Aorta (tissue), 5 donors: Measurements from ENCODE around the gene ATG2B. TPM values are rescaled to one million over a fixed set of nuclear protein-coding genes. Genes with fewer than 3 reads are reported as not detected.
A peak's percentile ranks its signal among the peaks of the same experiment; 100 is the strongest.
"Not testable (repeated sequence)": the region's sequence is repeated elsewhere in the genome, so short reads cannot be mapped to it uniquely, and the experiment has no call there.

Experiments
- ATAC-seq: fragments of 200-7000 bp; cut with Tn5 transposase; one replicate; pipeline ENCODE4 v1.9.1; 2022; ENCODE audit warnings: moderate library complexity; ENCODE audit not compliant: low FRiP score
- DNase-seq, 2 donors: peaks; one replicate each; pipeline ENCODE4 v3.0.0-alpha.2; 2020
- H3K27ac ChIP-seq, 2 donors: one replicate each; pipeline ENCODE4 v1.5.1; 2013; ENCODE audit warnings: low read length in 2 of 2, mild to moderate bottlenecking in 2 of 2, moderate library complexity in 2 of 2, control low read depth in 1 of 2, inconsistent platforms in 1 of 2, low read depth in 1 of 2
- H3K27me3 ChIP-seq, 2 donors: one replicate each; pipeline ENCODE4 v1.6.1; 2013; ENCODE audit warnings: control low read depth in 1 of 2, low read length in 1 of 2, mild to moderate bottlenecking in 1 of 2, moderate library complexity in 1 of 2; ENCODE audit not compliant: insufficient read depth in 2 of 2, control insufficient read depth in 1 of 2
- H3K36me3 ChIP-seq, 2 donors: one replicate each; pipeline ENCODE4 v1.6.1; 2013; ENCODE audit warnings: control low read depth in 1 of 2, low read length in 1 of 2, mild to moderate bottlenecking in 1 of 2; ENCODE audit not compliant: insufficient read depth in 2 of 2, control insufficient read depth in 1 of 2
- H3K4me1 ChIP-seq, 2 donors: one replicate each; pipeline ENCODE4 v1.6.1; 2013; ENCODE audit warnings: low read length in 2 of 2, control low read depth in 1 of 2, mild to moderate bottlenecking in 1 of 2, moderate library complexity in 1 of 2; ENCODE audit not compliant: insufficient read depth in 2 of 2, control insufficient read depth in 1 of 2
- H3K4me3 ChIP-seq, 2 donors: one replicate each; pipeline ENCODE4 v1.5.1; 2013; ENCODE audit warnings: low read length in 2 of 2, control low read depth in 1 of 2, mild to moderate bottlenecking in 1 of 2
- H3K9me3 ChIP-seq: one replicate; pipeline ENCODE4 v1.6.1; 2013; ENCODE audit warnings: mild to moderate bottlenecking, low read length; ENCODE audit not compliant: control insufficient read depth
- WGBS, 2 donors: extraction: QIAGEN DNeasy Blood & Tissue Kit; methylation state at CpG; one replicate each; pipeline ENCODE4 v1.1.7; 2013; 5-methylcytosine and 5-hydroxymethylcytosine counted together
- intact Hi-C, 2 donors: fragments of 100-400 bp; cut with DNase I; formaldehyde crosslinking; loops; one replicate each; pipeline versions ENCODE4 v1.14.2 to v1.15.0; 2022
- polyA plus RNA-seq, 2 donors: library from polyadenylated mRNA; stranded (reverse); fragments of 200-250 nt; gene quantifications; one replicate each; pipeline ENCODE4 v1.2.3, GENCODE V29; 2013
- total RNA-seq, 2 donors: library from RNA; stranded (reverse); fragmentation: NEBNext Ultra II Directional; extraction: Animal tissue kit (Norgen Biotek cat#: 25700); gene quantifications; one replicate each; pipeline ENCODE4 v1.2.1, GENCODE V29; 2021
- donor health status: healthy with polysubstance abuse.
- donor health status: Bipolar disorder and iron deficiency.
- donor health status: DM: no; HTN: no; CAD: no.
- donor health status: DM: no; HTN: no; CAD: no.
- donor health status: DM: yes; HTN: yes; CAD: no.

ATG2B gene
- total and polyA plus RNA-seq, 4 donors, result 1.5 to 36.7 (median 14.4) TPM

DNA sequence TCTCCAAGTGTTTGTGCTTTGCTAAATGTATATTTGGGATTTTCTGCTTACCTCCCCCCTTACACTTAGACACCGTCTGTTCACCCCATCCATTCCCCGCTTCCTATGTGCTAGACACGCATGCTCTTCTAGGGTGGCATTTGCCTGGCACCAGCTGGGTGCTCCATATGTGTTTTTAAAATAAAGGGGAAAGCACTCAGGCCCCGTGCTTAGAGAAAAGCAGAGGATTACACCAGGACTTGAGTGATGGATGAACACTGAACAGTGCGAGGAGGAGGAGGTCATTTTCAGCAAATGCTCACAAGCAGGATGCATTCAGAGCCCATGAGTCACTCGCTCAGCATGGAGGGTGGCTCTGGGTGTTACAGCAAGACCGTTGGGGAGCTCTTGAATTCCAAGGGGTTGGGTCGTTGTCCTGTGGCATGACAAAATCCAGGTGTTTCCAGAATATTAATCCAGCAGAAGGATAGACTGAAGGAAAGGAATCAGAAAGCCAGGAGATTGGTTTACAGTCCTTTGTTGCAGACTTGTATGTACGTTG is 110.1 kb downstream of the ATG2B start:
- WGBS, 2 donors, result 39 to 44% methylated on average over 9 of the region's 9 CpGs
- H3K9me3 ChIP-seq, result no peaks in the 10 kb centered on the region
- intact Hi-C loops, result no loop called here
- no peaks in the 10 kb centered on the region for H3K4me1 ChIP-seq
- H3K36me3 ChIP-seq, result no peaks in the 10 kb centered on the region
- H3K27ac ChIP-seq, result no peak overlapping the region
- H3K4me3 ChIP-seq, result no peak overlapping the region
- ATAC-seq (no peak), DNase-seq (no peak)
- H3K27me3 ChIP-seq, result no peaks in the 10 kb centered on the region

DNA sequence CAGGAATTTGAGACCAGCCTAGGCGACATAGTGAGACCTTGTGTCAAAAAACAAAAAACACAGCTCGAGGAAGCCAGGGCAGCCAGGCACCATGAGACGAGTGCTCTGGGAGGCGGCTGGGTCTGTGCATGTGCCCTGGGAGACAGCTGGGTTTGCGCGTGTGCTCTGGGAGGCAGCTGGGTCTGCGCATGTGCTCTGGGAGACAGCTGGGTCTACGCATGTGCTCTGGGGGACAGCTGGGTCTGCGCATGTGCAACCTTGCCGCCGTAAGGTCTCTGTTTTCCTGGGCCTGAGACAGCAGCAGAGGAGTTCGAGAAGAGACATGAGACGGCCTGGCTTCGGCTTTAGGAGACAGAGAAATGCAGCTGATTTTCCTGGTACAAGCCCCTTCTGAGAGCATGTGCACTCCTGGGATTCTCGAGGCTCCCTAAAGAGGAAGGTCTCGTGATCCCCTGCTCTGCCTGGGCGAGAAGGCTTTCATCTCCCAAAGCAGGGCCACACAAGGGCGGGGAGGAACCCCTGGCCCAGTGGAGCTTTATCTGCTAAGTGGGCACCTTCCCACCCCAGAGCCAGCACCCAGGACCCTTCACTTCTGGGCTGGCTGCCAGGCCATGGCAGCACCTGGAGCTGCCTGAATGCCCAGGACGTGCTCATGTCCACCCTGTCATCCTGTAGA is 110.7 kb downstream of the ATG2B start:
- DNase-seq, result no peak
- H3K27me3 ChIP-seq, result no peaks in the 10 kb centered on the region
- no peaks in the 10 kb centered on the region for H3K9me3 ChIP-seq
- no peak for ATAC-seq
- intact Hi-C loops, result no loop called here
- no peaks in the 10 kb centered on the region for H3K4me1 ChIP-seq
- no peaks in the 10 kb centered on the region for H3K36me3 ChIP-seq
- 82 to 85% methylated on average over 19 of the region's 19 CpGs for WGBS, 2 donors
- no peak overlapping the region for H3K4me3 ChIP-seq
- no peak overlapping the region for H3K27ac ChIP-seq

DNA sequence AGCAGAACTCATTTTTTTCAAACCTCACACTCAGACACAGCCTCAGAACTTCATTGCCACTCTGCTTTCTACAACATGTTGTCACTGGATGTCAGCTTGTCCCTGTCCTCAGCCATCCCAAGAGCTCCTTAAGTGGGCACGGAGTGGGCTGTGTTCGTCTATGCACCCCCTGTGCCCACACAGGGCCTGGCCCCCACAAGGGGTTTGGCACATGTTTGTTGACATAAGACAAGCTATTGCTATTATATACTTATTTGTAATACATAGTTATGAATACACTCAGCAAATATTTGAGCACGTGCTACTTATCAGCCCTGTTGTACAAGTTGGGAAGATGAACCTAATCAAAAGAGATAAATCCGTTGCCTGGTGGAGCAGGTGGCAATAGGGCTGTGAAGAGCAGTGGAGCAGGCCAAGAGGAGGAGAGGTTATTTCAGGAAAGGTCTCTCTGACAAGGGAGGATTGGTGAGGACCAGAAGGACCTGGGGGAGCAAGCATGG is 111.4 kb downstream of the ATG2B start:
- H3K27ac ChIP-seq, result no peak overlapping the region
- H3K4me1 ChIP-seq, result no peaks in the 10 kb centered on the region

DNA sequence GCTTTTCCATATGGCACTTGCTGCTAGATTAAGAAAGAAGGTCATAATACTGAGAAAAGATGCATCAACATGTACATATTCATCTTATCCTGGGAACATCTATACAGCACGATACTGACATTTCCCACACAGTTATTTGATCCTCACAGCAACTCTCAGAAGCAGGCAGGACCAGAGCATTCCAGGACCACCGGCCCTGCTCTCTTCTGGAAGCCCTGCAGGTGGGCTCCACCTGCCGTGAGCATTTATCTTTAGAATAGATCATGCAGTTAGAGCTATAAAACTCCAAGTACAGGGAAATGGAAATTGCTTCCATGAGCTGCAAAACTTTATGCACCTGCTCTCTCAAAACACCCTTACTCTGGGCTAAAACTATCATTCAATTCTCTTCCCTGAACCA is 112.7 kb downstream of the ATG2B start:
- H3K4me3 ChIP-seq, result no peak overlapping the region
- no peak overlapping the region for H3K27ac ChIP-seq
- H3K36me3 ChIP-seq, result no peaks in the 10 kb centered on the region
- ATAC-seq, result no peak
- 56 to 60% methylated on average over 3 of the region's 3 CpGs for WGBS, 2 donors
- H3K4me1 ChIP-seq, result no peaks in the 10 kb centered on the region
- no peaks in the 10 kb centered on the region for H3K27me3 ChIP-seq
- intact Hi-C loops, result no loop called here
- H3K9me3 ChIP-seq, result no peaks in the 10 kb centered on the region
- no peak for DNase-seq

More for the DNA sequence above, 111.4 kb downstream of the ATG2B start:
- 70 to 73% methylated on average over 4 of the region's 4 CpGs for WGBS, 2 donors
- Histone ChIP-seq H3K27me3 (no peaks in the 10 kb centered on the region), H3K36me3 (no peaks in the 10 kb centered on the region), H3K4me3 (no peak overlapping the region), H3K9me3 (no peaks in the 10 kb centered on the region)
- no peak for DNase-seq
- no peak for ATAC-seq
- intact Hi-C loops, result no loop called here

DNA sequence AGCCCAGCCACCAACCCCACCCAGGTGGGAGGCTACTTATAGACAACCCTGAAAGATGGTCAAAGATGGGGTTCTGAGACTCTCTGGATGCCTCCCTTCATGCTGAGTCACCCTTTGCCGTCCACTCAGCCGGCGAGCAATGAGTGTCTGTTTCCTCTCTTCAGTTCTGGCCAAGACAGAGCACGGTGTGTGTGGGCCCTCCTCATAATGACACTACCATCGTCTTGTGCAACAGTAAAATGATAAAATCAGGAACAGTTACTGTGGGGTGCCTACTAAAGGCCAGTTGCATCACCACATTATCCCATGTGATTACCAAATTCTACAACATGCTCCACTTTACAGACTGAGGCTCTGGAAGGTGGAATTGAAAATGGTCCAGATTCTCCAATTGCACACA is 114.1 kb downstream of the ATG2B start:
- no peak for DNase-seq
- H3K36me3 ChIP-seq, result no peaks in the 10 kb centered on the region
- 69 to 83% methylated on average over 5 of the region's 5 CpGs for WGBS, 2 donors
- no peak overlapping the region for H3K4me3 ChIP-seq
- ATAC-seq, result no peak
- H3K27me3 ChIP-seq, result no peaks in the 10 kb centered on the region
- H3K9me3 ChIP-seq, result no peaks in the 10 kb centered on the region
- no peak overlapping the region for H3K27ac ChIP-seq
- H3K4me1 ChIP-seq, result no peaks in the 10 kb centered on the region
- intact Hi-C loops, result no loop called here

DNA sequence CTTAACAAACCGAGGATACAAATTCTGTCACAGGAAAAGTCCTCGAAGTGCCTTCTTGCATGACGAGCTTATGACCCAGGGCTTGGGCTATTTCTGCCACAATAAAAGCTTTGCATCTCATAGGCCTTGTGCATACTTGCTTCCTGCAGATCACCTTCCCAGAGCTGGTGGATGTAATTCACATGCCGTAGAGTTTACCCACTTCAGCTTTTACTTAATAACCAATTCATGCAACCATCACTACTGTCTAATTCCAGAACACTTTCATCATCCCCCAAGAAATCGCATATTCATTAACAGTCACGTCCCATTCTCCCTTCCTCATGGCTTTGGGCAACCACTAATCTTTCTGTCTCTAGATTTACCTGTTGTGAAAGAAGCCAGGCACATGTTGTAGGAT is 116.1 kb downstream of the ATG2B start:
- WGBS, 2 donors, result 79 to 82% methylated on average over 6 of the region's 6 CpGs
- DNase-seq (no peak), ATAC-seq (no peak)
- no peak overlapping the region for H3K27ac ChIP-seq
- H3K4me3 ChIP-seq, result no peak overlapping the region
- intact Hi-C loops, result no loop called here
- no peaks in the 10 kb centered on the region for H3K36me3 ChIP-seq
- H3K4me1 ChIP-seq, result no peaks in the 10 kb centered on the region
- H3K27me3 ChIP-seq, result no peaks in the 10 kb centered on the region
- H3K9me3 ChIP-seq, result no peaks in the 10 kb centered on the region

DNA sequence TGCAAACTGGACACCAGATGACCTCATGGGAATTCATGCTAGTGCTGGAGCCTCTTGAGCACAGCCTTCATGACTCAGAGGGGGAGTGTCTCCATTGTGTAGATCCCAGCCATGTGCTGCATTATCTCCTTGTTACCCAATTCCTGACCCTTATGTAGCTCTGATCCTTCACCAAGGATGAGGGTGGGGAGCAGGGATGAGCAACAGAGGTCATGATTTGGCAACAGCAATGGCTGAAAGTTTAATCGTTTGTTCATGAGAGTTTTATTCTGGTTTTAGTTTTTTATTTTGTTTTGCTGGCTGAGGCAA is 116.6 kb downstream of the ATG2B start:
- DNase-seq (no peak), ATAC-seq (peak; percentile 49)
- no peaks in the 10 kb centered on the region for H3K36me3 ChIP-seq
- no peak overlapping the region for H3K4me3 ChIP-seq
- no peaks in the 10 kb centered on the region for H3K4me1 ChIP-seq
- no peaks in the 10 kb centered on the region for H3K27me3 ChIP-seq
- H3K27ac ChIP-seq, result no peak overlapping the region
- 90 to 92% methylated on average over 1 of the region's 1 CpG for WGBS, 2 donors
- H3K9me3 ChIP-seq, result no peaks in the 10 kb centered on the region
- intact Hi-C loops, result no loop called here

DNA sequence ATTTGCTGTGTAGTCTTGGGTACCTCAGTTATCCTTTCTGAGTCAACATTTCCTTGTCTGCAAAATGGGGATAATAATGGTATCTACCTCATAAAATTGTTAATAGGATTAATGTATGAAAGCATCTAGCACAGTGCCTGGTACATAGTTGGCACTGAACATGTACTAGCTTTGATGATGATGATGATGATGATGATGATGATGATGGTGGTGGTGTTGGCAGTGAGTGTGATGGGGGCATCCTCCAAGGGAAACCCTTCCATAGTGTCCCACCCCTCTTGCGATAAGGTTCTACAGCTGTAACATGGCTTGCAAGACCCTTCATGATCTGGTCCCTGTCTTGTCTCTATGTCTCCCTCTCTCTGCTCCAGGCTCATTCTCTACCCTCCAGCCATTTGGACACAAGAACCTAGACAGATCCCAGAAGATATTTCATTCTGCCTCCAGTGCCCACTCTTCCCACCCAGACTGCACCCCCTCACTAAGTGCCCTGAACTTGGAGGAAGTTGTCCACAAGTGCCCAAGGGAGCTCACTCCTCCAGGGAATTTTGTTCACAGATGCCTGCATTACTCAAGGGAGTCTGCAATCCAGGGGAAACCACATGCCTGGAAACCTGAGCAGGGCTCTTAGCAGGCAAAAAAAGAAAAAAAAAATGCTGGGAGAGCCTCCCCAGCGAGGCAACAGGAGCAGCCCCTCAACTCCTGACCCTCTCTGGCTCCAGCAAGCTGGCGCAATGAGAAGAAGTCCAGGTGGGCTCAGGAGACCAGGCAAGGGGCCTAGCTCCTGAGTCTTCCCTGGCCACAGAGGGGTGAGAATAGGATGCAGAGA is 117.2 kb downstream of the ATG2B start:
- Histone ChIP-seq H3K4me3 (no peak overlapping the region), H3K36me3 (no peaks in the 10 kb centered on the region), H3K9me3 (no peaks in the 10 kb centered on the region), H3K27ac (no peak overlapping the region), H3K27me3 (no peaks in the 10 kb centered on the region), H3K4me1 (no peaks in the 10 kb centered on the region)
- DNase-seq (no peak), ATAC-seq (no peak)
- intact Hi-C loops, result no loop called here
- WGBS, 2 donors, result 79 to 84% methylated on average over 3 of the region's 3 CpGs

DNA sequence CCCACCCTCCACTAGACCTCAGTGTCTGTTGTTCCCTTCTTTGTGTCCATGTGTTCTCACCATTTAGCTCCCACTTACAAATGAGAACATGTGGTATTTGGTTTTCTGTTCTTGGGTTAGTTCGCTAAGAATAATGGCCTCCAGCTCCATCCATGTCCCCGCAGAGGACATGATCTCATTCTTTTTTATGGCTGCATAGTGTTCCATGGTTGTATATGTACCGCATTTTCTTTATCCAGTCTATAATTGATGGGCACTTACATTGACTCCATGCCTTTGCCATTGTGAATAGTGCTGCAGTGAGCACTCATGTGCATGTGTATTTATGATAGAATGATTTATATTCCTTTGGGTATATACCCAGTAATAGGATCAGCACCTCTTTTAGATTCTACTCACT is 118.1 kb downstream of the ATG2B start:
- 88 to 93% methylated on average over 3 of the region's 3 CpGs for WGBS, 2 donors
- not testable (repeated sequence) for H3K27me3 ChIP-seq, DNase-seq

More for the DNA sequence above, 118.1 kb downstream of the ATG2B start:
- ATAC-seq, intact Hi-C loops, H3K4me3 ChIP-seq, H3K27ac ChIP-seq, H3K36me3 ChIP-seq, H3K4me1 ChIP-seq, H3K9me3 ChIP-seq: not testable (repeated sequence)
